Mucosa of descending colon (tissue), 3 donors: ENCODE results near the gene TCOF1. TPM values are rescaled to one million over a fixed set of nuclear protein-coding genes. Genes with fewer than 3 reads are reported as not detected.
A peak's percentile ranks its signal among the peaks of the same experiment; 100 is the strongest.

Source experiments
- ATAC-seq: fragments of 200-7000 bp; cut with Tn5 transposase; one replicate; pipeline ENCODE4 v1.9.1; 2020; ENCODE audit warnings: mild to moderate bottlenecking, moderate library complexity
- DNase-seq, 3 donors: peaks; one replicate each; pipeline ENCODE4 v3.0.0-alpha.2; 2020
- H3K36me3 ChIP-seq: fragments of 200-600 bp; one replicate; pipeline ENCODE4 v1.8.0; 2021; ENCODE audit warnings: low read depth, mild to moderate bottlenecking
- H3K4me1 ChIP-seq: fragments of 200-600 bp; one replicate; pipeline ENCODE4 v1.8.0; 2021; ENCODE audit warnings: low read depth, mild to moderate bottlenecking
- H3K4me3 ChIP-seq: fragments of 200-600 bp; one replicate; pipeline ENCODE4 v1.8.0; 2021; ENCODE audit warnings: mild to moderate bottlenecking
- H3K9me3 ChIP-seq: fragments of 200-600 bp; one replicate; pipeline ENCODE4 v1.8.0; 2021; ENCODE audit warnings: mild to moderate bottlenecking
- intact Hi-C, 2 donors: fragments of 100-400 bp; cut with DNase I in 1 of 2; cut with micrococcal nuclease in 1 of 2; formaldehyde crosslinking; loops; one replicate each; pipeline versions ENCODE4 v1.11.0 to v1.11.1; 2022; cut with DNase I, micrococcal nuclease
- total RNA-seq, 3 donors: library from RNA; stranded (reverse); fragmentation: NEBNext Ultra II Directional in 2 of 3; extraction: Animal tissue kit (Norgen Biotek cat#: 25700) in 2 of 3; gene quantifications; one replicate each; pipeline versions ENCODE4 v1.2.1 to v1.2.4, GENCODE V29; 2021 to 2023
- TF ChIP-seq, protein P1 (sequence below): fragments of 200-600 bp; IDR thresholded peaks from one replicate; pipeline ENCODE4 v1.8.0; 2022; ENCODE audit warnings: antibody characterized with exemption, mild to moderate bottlenecking
- donor health status: DM: no; HTN: no; CAD: no; lungs with moderate emphysema.
- donor health status: DM: no; HTN: no; CAD: no.
- donor health status: DM: no; HTN: yes; CAD: no.

TCOF1 gene
- total RNA-seq, 3 donors from 2014 or later: 17.3 to 36.2 (median 26.0) TPM

DNA sequence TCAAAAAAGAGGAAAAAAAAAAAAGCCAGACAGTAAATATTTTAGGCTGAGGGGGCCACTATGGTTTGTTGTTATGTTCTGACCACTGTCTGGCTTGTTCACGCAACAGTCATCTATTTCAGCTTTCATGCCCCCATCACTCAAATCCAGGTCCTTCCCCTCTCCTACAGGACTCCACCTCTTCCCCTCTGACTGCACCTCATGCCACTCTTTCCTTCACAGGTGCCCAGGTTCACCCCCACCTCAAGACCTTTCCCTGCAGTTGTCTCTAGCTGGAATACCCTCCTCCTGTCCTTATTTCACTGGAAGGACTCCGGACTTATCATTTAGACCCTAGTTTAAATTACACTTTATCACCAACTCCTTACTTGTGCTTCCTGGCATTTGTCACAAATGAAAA lies 88.6 kb downstream of the TCOF1 start:
- Histone ChIP-seq H3K36me3 (peaks cover 13% of the 10 kb centered on the region), H3K4me3 (no peak overlapping the region), H3K9me3 (no peaks in the 10 kb centered on the region), H3K4me1 (peaks cover 12% of the 10 kb centered on the region)
- ATAC-seq (no peak), DNase-seq (no peak)
- intact Hi-C loops: no loop called here
- TF ChIP-seq, protein P1, sequence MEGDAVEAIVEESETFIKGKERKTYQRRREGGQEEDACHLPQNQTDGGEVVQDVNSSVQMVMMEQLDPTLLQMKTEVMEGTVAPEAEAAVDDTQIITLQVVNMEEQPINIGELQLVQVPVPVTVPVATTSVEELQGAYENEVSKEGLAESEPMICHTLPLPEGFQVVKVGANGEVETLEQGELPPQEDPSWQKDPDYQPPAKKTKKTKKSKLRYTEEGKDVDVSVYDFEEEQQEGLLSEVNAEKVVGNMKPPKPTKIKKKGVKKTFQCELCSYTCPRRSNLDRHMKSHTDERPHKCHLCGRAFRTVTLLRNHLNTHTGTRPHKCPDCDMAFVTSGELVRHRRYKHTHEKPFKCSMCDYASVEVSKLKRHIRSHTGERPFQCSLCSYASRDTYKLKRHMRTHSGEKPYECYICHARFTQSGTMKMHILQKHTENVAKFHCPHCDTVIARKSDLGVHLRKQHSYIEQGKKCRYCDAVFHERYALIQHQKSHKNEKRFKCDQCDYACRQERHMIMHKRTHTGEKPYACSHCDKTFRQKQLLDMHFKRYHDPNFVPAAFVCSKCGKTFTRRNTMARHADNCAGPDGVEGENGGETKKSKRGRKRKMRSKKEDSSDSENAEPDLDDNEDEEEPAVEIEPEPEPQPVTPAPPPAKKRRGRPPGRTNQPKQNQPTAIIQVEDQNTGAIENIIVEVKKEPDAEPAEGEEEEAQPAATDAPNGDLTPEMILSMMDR: no peak

DNA sequence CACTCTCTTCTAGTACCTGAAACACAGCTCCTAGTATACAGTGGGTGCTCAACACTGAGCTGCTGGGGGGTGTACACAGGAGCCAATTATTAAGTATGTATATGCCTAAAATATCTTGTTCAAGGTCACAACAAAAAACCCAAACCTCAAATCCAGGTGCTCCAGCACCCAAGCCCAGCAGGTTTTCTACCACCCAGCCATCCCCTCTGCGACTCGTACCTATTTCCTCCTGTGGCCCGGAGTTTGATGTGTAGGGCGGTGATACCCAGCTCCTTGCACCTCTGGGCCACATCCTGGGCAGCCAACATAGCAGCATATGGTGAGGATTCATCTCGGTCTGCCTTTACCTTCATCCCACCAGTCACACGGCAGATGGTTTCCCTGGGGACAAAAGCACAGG lies 89.1 kb downstream of the TCOF1 start:
- peaks cover 12% of the 10 kb centered on the region for H3K4me1 ChIP-seq
- no peak overlapping the region for H3K4me3 ChIP-seq
- no peaks in the 10 kb centered on the region for H3K9me3 ChIP-seq
- H3K36me3 ChIP-seq: peaks cover 13% of the 10 kb centered on the region
- intact Hi-C loops: no loop called here
- TF ChIP-seq, protein P1: no peak
- no peak for DNase-seq
- no peak for ATAC-seq

DNA sequence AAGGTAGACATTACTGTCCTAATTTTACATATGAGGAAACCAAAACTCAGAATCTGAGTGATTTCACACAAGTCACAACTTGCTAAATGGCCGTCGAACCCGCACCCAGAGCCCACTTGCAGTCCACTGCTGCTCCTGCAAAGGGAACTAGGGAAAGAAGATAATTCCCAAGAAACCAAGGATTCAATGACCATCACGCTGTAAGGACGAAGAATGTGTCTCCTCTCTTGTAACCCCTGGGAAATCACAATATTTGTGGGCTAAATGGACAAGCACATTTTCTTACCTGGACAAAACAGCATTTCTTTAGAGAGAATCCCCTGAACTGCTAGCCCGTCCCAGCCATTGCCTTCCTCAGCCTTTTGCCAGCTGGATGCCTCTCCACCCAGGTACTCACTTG lies 89.7 kb downstream of the TCOF1 start:
- Histone ChIP-seq H3K36me3 (peaks cover 13% of the 10 kb centered on the region), H3K9me3 (no peaks in the 10 kb centered on the region), H3K4me3 (no peak overlapping the region), H3K4me1 (peaks cover 12% of the 10 kb centered on the region)
- no peak for ATAC-seq
- TF ChIP-seq, protein P1: no peak
- no peak for DNase-seq
- intact Hi-C loops: no loop called here

DNA sequence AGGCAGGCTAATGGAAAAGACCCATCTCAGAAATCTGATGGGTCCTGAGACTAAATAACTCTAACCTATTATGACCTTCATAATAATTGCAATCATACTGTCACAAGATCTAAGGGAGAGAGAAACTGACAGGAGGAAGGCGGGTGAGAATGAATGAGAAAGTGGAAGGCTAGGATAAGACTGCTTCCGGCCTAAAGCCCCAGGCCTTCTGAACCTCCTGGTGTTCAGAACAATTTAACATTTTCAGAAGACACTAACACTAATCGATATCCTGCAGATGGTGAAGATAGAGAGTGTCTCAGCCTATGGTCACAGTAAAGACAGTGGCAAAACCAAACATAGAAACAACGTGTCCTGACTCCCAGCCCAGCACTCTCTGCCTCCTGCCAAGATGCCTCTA lies 90.8 kb downstream of the TCOF1 start:
- H3K9me3 ChIP-seq: no peaks in the 10 kb centered on the region
- peaks cover 13% of the 10 kb centered on the region for H3K36me3 ChIP-seq
- DNase-seq (no peak), ATAC-seq (no peak)
- TF ChIP-seq, protein P1: no peak
- intact Hi-C loops: no loop called here
- peak overlapping the region; percentile 88 for H3K4me3 ChIP-seq
- H3K4me1 ChIP-seq: peaks cover 12% of the 10 kb centered on the region

DNA sequence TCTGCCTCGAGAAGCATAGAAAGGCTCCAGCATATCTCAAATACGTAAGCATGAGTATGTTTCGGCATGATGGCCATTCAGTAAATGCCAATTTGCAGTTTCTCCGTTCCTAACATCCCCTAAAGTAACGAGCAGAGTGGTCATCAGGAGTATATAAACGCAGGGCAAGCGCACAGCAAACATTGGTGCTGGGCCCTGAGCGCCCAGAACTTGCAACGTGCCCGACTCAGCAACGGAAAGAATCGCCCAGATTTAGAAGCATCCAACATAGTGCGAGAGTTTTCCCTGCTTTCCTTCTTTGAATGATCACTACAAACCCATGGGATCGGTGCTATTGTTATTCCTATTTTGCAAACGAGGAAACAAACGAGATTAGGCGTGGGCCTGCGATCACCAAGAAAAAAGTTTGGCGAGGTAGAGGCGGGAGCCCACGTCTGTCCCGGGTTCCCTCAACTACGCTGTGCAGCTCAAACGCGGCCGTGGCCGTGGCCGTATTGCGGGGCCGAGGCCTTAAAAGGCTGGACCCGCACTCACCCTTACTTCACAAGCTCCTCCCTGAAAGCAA lies 91.5 kb downstream of the TCOF1 start:
- TF ChIP-seq, protein P1: no peak
- Histone ChIP-seq H3K4me3 (peak overlapping the region; percentile 88), H3K9me3 (no peaks in the 10 kb centered on the region), H3K4me1 (peaks cover 12% of the 10 kb centered on the region), H3K36me3 (peaks cover 13% of the 10 kb centered on the region)
- intact Hi-C loops: no loop called here
- ATAC-seq (peak; percentile 54), DNase-seq (no peak)

Other genes with a start within 250 kb of the TCOF1 start
- gene PDGFRB, start 201.9 kb upstream of the TCOF1 start, total RNA-seq: 10 to 100 TPM; 13.9 to 61.5 (median 27.1) TPM
- gene CDX1, start 190.9 kb upstream of the TCOF1 start, total RNA-seq: 100 to 1,000 TPM; 140 to 306 (median 302) TPM
- 10 to 100 TPM; 15.2 to 26.4 (median 18.9) TPM for gene SLC6A7, start 167.6 kb upstream of the TCOF1 start, total RNA-seq
- gene CAMK2A, start 67.9 kb upstream of the TCOF1 start, total RNA-seq: 1 to 10 TPM in 1 of 3 donors, under 1 TPM in 2; 0.46 to 3.0 (median 0.93) TPM
- 1 to 10 TPM in 1 of 3 donors, under 1 TPM in 2; 0.41 to 1.6 (median 0.63) TPM for gene ARSI, start 54.8 kb upstream of the TCOF1 start, total RNA-seq
- 1,000 to 10,000 TPM in 1 of 3 donors, 100 to 1,000 TPM in 2; 198 to 1,033 (median 284) TPM for gene CD74, start 55.2 kb downstream of the TCOF1 start, total RNA-seq
- gene RPS14, start 92.0 kb downstream of the TCOF1 start, total RNA-seq: 1,000 to 10,000 TPM; 1,569 to 1,671 (median 1,618) TPM
- gene NDST1, start 150.4 kb downstream of the TCOF1 start, total RNA-seq: 10 to 100 TPM; 58.1 to 66.5 (median 60.6) TPM